PFSK-1 (cell line): ENCODE data around the gene TTYH1.

Experiments
- POLR2AphosphoS5 ChIP-seq: IDR thresholded peaks from 2 replicates; pipeline ENCODE4 v1.6.1; 2012; ENCODE audit warnings: low read depth, mild to moderate bottlenecking, control low read depth, low read length, moderate library complexity
- REST ChIP-seq, 2 experiments: IDR thresholded peaks; 2 replicates each; pipeline versions ENCODE4 v1.6.1 to v1.8.0; 2011 to 2012; ENCODE audit warnings: low read depth in 2 of 2, low read length in 2 of 2, control low read depth in 1 of 2, inconsistent platforms in 1 of 2, mild to moderate bottlenecking in 1 of 2, moderate library complexity in 1 of 2; ENCODE audit not compliant: insufficient read depth in 1 of 2
- SIN3A ChIP-seq: IDR thresholded peaks from 2 replicates; pipeline ENCODE4 v1.6.1; 2012; ENCODE audit warnings: mild to moderate bottlenecking, low read length, moderate library complexity, borderline replicate concordance; ENCODE audit not compliant: insufficient read depth
- TAF1 ChIP-seq: IDR thresholded peaks from 2 replicates; pipeline ENCODE4 v1.6.1; 2012; ENCODE audit warnings: low read length, control low read depth, borderline replicate concordance; ENCODE audit not compliant: insufficient read depth

GRCh38 chr19:54428323-54429175 is 13.3 kb downstream of the TTYH1 start:
- TF ChIP-seq POLR2AphosphoS5 (no peak), SIN3A (no peak), REST (IDR thresholded peaks at IDR 0.05; ENCODE audit: insufficient read depth in 1 of 2, low read depth in 2 of 2, low read length in 2 of 2) (no peak), TAF1 (no peak)
